HepG2 (cell line): ENCODE data around the gene KREMEN1.

Experiments used
- CTCF ChIP-seq: sonication (generic); formaldehyde crosslinking; IDR thresholded peaks from 2 replicates; pipeline ENCODE4 v1.5.0; 2020; ENCODE audit warnings: mild to moderate bottlenecking, missing genetic modification reagents, moderate library complexity
- ZNF777 ChIP-seq: sonication (generic); formaldehyde crosslinking; IDR thresholded peaks from 2 replicates; pipeline ENCODE4 v1.4.0; 2020; ENCODE audit warnings: missing genetic modification reagents
- ZSCAN29 ChIP-seq: sonication (generic); formaldehyde crosslinking; conservative IDR thresholded peaks from 2 replicates; pipeline ENCODE4 v1.4.0; 2020; ENCODE audit warnings: mild to moderate bottlenecking, missing genetic modification reagents

DNA sequence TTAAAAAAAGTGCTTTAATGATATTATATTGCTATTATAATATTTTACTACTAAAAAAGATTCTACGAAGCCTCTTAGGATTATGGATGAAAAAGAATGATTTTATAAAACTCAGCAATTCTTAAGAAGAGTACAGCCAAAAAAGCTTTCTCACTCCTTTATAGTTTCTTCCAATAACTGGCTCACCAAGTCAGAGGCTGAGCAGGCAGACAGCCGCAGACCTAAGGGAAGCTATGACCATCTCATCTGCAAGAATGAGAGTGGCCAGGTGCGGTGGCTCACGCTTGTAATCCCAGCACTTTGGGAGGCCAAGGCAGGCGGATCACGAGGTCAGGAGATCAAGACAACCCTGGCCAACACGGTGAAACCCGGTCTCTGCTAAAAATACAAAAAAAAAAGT, 120.2 kb downstream of the KREMEN1 start:
- TF ChIP-seq ZSCAN29 (CRISPR knock-in tag) (no peak), CTCF (CRISPR knock-in tag) (no peak), ZNF777 (CRISPR knock-in tag) (no peak)
